HEK293 (cell line): ENCODE data around the gene SLC30A7.

Source experiments
- CTCF ChIA-PET: fragments of 350-600 bp; formaldehyde crosslinking; extraction: SDS; loops from one replicate; lab custom pipeline; 2021; ENCODE audit warnings: antibody characterized with exemption; lab: Yijun Ruan, JAX
- POLR2A ChIA-PET: fragments of 300-600 bp; formaldehyde crosslinking; extraction: SDS; loops from one replicate; lab custom pipeline; 2020; ENCODE audit warnings: antibody characterized with exemption, inconsistent platforms; lab: Yijun Ruan, JAX
- H3K27ac ChIP-seq: fragments of 200-500 bp; sonication (Bioruptor generic); 2 replicates; pipeline ENCODE4 v1.5.1; 2014; ENCODE audit warnings: low read depth, low read length, control low read depth, inconsistent platforms; ENCODE audit errors: extremely low read depth
- H3K36me3 ChIP-seq, 2 experiments: fragments of 200-500 bp in 1 of 2; sonication (Bioruptor generic) in 1 of 2; 1 replicate in 1 of 2; 2 replicates in 1 of 2; pipeline ENCODE4 v1.5.1; 2014 to 2017; ENCODE audit warnings: inconsistent platforms in 2 of 2, low read length in 2 of 2; ENCODE audit not compliant: control insufficient read depth in 2 of 2, insufficient read depth in 1 of 2
- H3K4me1 ChIP-seq: fragments of 200-500 bp; sonication (Bioruptor generic); 2 replicates; pipeline ENCODE4 v1.5.1; 2014; ENCODE audit warnings: mild to moderate bottlenecking, low read length, inconsistent platforms; ENCODE audit not compliant: control insufficient read depth, insufficient read depth
- H3K4me3 ChIP-seq: 2 replicates; pipeline ENCODE4 v1.5.1; 2011; ENCODE audit warnings: low read depth, mild to moderate bottlenecking, control low read depth, low read length, moderate library complexity
- H3K9me3 ChIP-seq: fragments of 200-500 bp; sonication (Bioruptor generic); 2 replicates; pipeline ENCODE4 v1.5.1; 2014; ENCODE audit warnings: low read depth, low read length, inconsistent platforms; ENCODE audit not compliant: control insufficient read depth, insufficient read depth
- HOXA7 ChIP-seq: sonication (generic); formaldehyde crosslinking; IDR thresholded peaks from 2 replicates; pipeline ENCODE4 v1.8.1; 2022; ENCODE audit warnings: missing genetic modification reagents, borderline replicate concordance
- KLF9 ChIP-seq: fragments of 450-650 bp; formaldehyde crosslinking; IDR thresholded peaks from 2 replicates; pipeline ENCODE4 v1.5.1; 2016; ENCODE audit warnings: missing biosample characterization, missing genetic modification characterization, low read depth
- MZF1 ChIP-seq: fragments of 450-650 bp; formaldehyde crosslinking; IDR thresholded peaks from 2 replicates; pipeline ENCODE4 v1.5.1; 2017; ENCODE audit warnings: missing biosample characterization, missing genetic modification characterization, borderline replicate concordance
- SETDB1 ChIP-seq: IDR thresholded peaks from one replicate; pipeline ENCODE4 v1.6.1; 2017; ENCODE audit warnings: mild to moderate bottlenecking, low read length, moderate library complexity, mixed read lengths; ENCODE audit not compliant: insufficient read length
- SP2 ChIP-seq: fragments of 450-650 bp; formaldehyde crosslinking; IDR thresholded peaks from 2 replicates; pipeline ENCODE4 v1.5.1; 2016; ENCODE audit warnings: missing biosample characterization, missing genetic modification characterization
- ZBTB20 ChIP-seq: fragments of 450-650 bp; formaldehyde crosslinking; IDR thresholded peaks from 2 replicates; pipeline ENCODE4 v1.5.1; 2016; ENCODE audit warnings: missing biosample characterization, missing genetic modification characterization
- ZBTB48 ChIP-seq: fragments of 450-650 bp; formaldehyde crosslinking; IDR thresholded peaks from 2 replicates; pipeline ENCODE4 v1.5.1; 2016; ENCODE audit warnings: missing biosample characterization, missing genetic modification characterization
- ZNF112 ChIP-seq: fragments of 450-650 bp; formaldehyde crosslinking; IDR thresholded peaks from 2 replicates; pipeline ENCODE4 v1.5.0; 2017; ENCODE audit warnings: missing biosample characterization, missing genetic modification characterization
- ZNF138 ChIP-seq: fragments of 450-650 bp; formaldehyde crosslinking; IDR thresholded peaks from 2 replicates; pipeline ENCODE4 v1.5.1; 2016; ENCODE audit warnings: missing biosample characterization, missing genetic modification characterization, borderline replicate concordance
- ZNF140 ChIP-seq: fragments of 450-650 bp; formaldehyde crosslinking; IDR thresholded peaks from 2 replicates; pipeline ENCODE4 v1.5.1; 2016; ENCODE audit warnings: missing biosample characterization, missing genetic modification characterization
- ZNF155 ChIP-seq: fragments of 450-650 bp; formaldehyde crosslinking; IDR thresholded peaks from 2 replicates; pipeline ENCODE4 v1.5.1; 2016; ENCODE audit warnings: missing biosample characterization, missing genetic modification characterization
- ZNF16 ChIP-seq: fragments of 450-650 bp; formaldehyde crosslinking; IDR thresholded peaks from 2 replicates; pipeline ENCODE4 v1.5.1; 2016; ENCODE audit warnings: low read depth, missing biosample characterization, missing genetic modification characterization
- ZNF23 ChIP-seq: fragments of 450-650 bp; formaldehyde crosslinking; IDR thresholded peaks from 2 replicates; pipeline ENCODE4 v1.5.1; 2016; ENCODE audit warnings: missing biosample characterization, missing genetic modification characterization, borderline replicate concordance
- ZNF239 ChIP-seq: fragments of 450-650 bp; formaldehyde crosslinking; IDR thresholded peaks from 2 replicates; pipeline ENCODE4 v1.5.1; 2016; ENCODE audit warnings: missing biosample characterization, missing genetic modification characterization
- ZNF266 ChIP-seq: fragments of 450-650 bp; formaldehyde crosslinking; IDR thresholded peaks from 2 replicates; pipeline ENCODE4 v1.5.1; 2016; ENCODE audit warnings: missing biosample characterization, missing genetic modification characterization, low read depth
- ZNF426 ChIP-seq: fragments of 450-650 bp; formaldehyde crosslinking; IDR thresholded peaks from 2 replicates; pipeline ENCODE4 v1.5.1; 2017; ENCODE audit warnings: missing biosample characterization, missing genetic modification characterization, mild to moderate bottlenecking, inconsistent platforms, moderate library complexity
- ZNF48 ChIP-seq: fragments of 450-650 bp; formaldehyde crosslinking; IDR thresholded peaks from 2 replicates; pipeline ENCODE4 v1.5.1; 2016; ENCODE audit warnings: missing biosample characterization, missing genetic modification characterization
- ZNF561 ChIP-seq: fragments of 450-650 bp; IDR thresholded peaks from 2 replicates; pipeline ENCODE4 v1.5.1; 2018; ENCODE audit warnings: missing biosample characterization, missing genetic modification characterization, borderline replicate concordance
- ZNF624 ChIP-seq: fragments of 450-650 bp; formaldehyde crosslinking; IDR thresholded peaks from 2 replicates; pipeline ENCODE4 v1.5.1; 2017; ENCODE audit warnings: missing biosample characterization, missing genetic modification characterization
- ZNF629 ChIP-seq: fragments of 450-650 bp; formaldehyde crosslinking; IDR thresholded peaks from 2 replicates; pipeline ENCODE4 v1.5.1; 2017; ENCODE audit warnings: missing biosample characterization, missing genetic modification characterization
- ZNF664 ChIP-seq: fragments of 450-650 bp; formaldehyde crosslinking; IDR thresholded peaks from 2 replicates; pipeline ENCODE4 v1.5.1; 2016; ENCODE audit warnings: missing biosample characterization, missing genetic modification characterization
- TF ChIP-seq, protein P1 (sequence below): fragments of 450-650 bp; formaldehyde crosslinking; IDR thresholded peaks from 2 replicates; pipeline ENCODE4 v1.5.1; 2016; ENCODE audit warnings: missing biosample characterization, missing genetic modification characterization
- TF ChIP-seq, protein P2 (sequence below): fragments of 450-650 bp; formaldehyde crosslinking; IDR thresholded peaks from 2 replicates; pipeline ENCODE4 v1.5.1; 2016; ENCODE audit warnings: missing biosample characterization, missing genetic modification characterization
- TF ChIP-seq, protein P3 (sequence below): fragments of 450-650 bp; formaldehyde crosslinking; IDR thresholded peaks from 2 replicates; pipeline ENCODE4 v1.5.1; 2016; ENCODE audit warnings: missing biosample characterization, missing genetic modification characterization, low read depth
- TF ChIP-seq, protein P4 (sequence below): fragments of 450-650 bp; formaldehyde crosslinking; IDR thresholded peaks from 2 replicates; pipeline ENCODE4 v1.5.1; 2017; ENCODE audit warnings: missing biosample characterization, missing genetic modification characterization
- TF ChIP-seq, protein P5 (sequence below): fragments of 450-650 bp; formaldehyde crosslinking; IDR thresholded peaks from 2 replicates; pipeline ENCODE4 v1.5.1; 2017; ENCODE audit warnings: missing biosample characterization, missing genetic modification characterization
- TF ChIP-seq, protein P6 (sequence below): fragments of 450-650 bp; formaldehyde crosslinking; IDR thresholded peaks from 2 replicates; pipeline ENCODE4 v1.5.1; 2016; ENCODE audit warnings: missing biosample characterization, missing genetic modification characterization

SLC30A7 gene

DNA sequence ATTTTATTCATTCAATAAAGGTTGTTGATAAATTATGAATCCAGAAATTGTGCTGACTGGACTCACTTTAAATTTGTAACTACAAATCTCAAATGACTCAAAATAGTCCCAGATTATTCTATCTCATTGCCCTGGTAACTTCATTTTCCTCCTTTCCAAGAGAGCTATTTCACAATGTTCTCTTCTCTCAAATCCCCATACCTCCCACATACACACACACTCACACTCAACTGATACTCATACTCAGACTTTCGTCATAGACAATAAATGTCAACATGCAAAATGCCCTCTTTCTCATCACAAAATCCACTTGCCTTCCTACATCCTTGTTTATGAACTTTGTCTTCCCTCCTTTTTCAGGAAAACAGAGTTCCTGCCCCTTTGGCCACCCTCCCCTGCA lies 34.5 kb upstream of the SLC30A7 start (continued):
- TF ChIP-seq ZNF664 (tag by site-specific recombination) (no peak), SETDB1 (no peak), ZNF561 (tag by site-specific recombination) (no peak), ZNF138 (tag by site-specific recombination) (no peak), HOXA7 (no peak), ZNF16 (tag by site-specific recombination) (no peak), ZNF426 (tag by site-specific recombination) (no peak)
- TF ChIP-seq, protein P1, sequence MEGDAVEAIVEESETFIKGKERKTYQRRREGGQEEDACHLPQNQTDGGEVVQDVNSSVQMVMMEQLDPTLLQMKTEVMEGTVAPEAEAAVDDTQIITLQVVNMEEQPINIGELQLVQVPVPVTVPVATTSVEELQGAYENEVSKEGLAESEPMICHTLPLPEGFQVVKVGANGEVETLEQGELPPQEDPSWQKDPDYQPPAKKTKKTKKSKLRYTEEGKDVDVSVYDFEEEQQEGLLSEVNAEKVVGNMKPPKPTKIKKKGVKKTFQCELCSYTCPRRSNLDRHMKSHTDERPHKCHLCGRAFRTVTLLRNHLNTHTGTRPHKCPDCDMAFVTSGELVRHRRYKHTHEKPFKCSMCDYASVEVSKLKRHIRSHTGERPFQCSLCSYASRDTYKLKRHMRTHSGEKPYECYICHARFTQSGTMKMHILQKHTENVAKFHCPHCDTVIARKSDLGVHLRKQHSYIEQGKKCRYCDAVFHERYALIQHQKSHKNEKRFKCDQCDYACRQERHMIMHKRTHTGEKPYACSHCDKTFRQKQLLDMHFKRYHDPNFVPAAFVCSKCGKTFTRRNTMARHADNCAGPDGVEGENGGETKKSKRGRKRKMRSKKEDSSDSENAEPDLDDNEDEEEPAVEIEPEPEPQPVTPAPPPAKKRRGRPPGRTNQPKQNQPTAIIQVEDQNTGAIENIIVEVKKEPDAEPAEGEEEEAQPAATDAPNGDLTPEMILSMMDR (tag by site-specific recombination), result no peak
- TF ChIP-seq, protein P2, sequence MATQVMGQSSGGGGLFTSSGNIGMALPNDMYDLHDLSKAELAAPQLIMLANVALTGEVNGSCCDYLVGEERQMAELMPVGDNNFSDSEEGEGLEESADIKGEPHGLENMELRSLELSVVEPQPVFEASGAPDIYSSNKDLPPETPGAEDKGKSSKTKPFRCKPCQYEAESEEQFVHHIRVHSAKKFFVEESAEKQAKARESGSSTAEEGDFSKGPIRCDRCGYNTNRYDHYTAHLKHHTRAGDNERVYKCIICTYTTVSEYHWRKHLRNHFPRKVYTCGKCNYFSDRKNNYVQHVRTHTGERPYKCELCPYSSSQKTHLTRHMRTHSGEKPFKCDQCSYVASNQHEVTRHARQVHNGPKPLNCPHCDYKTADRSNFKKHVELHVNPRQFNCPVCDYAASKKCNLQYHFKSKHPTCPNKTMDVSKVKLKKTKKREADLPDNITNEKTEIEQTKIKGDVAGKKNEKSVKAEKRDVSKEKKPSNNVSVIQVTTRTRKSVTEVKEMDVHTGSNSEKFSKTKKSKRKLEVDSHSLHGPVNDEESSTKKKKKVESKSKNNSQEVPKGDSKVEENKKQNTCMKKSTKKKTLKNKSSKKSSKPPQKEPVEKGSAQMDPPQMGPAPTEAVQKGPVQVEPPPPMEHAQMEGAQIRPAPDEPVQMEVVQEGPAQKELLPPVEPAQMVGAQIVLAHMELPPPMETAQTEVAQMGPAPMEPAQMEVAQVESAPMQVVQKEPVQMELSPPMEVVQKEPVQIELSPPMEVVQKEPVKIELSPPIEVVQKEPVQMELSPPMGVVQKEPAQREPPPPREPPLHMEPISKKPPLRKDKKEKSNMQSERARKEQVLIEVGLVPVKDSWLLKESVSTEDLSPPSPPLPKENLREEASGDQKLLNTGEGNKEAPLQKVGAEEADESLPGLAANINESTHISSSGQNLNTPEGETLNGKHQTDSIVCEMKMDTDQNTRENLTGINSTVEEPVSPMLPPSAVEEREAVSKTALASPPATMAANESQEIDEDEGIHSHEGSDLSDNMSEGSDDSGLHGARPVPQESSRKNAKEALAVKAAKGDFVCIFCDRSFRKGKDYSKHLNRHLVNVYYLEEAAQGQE, result no peak

DNA sequence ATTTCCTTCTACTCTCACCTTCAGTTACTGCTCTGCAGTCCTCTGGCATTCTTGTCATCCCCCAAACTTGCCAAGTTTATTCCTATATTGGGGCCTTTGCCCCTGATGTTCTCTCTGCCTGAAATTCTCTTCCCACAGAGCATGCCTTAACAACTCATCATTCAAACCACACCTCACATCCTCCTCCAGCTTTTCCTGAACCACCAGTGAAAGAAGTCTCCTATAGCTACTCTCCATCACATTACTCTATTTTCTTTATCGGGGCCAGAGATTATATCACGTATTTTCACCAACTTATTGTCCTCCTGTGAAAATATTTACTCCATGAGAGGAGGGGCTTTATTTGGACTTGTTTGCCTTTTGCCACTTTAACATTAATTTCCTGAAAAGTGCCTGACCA lies 33.3 kb upstream of the SLC30A7 start:
- TF ChIP-seq ZNF112 (tag by site-specific recombination), result no peak
- no peak for TF ChIP-seq ZNF266 (tag by site-specific recombination)
- TF ChIP-seq ZNF23 (tag by site-specific recombination), result no peak
- TF ChIP-seq ZNF140 (tag by site-specific recombination), result no peak
- TF ChIP-seq ZNF624 (tag by site-specific recombination), result no peak
- TF ChIP-seq, protein P3, sequence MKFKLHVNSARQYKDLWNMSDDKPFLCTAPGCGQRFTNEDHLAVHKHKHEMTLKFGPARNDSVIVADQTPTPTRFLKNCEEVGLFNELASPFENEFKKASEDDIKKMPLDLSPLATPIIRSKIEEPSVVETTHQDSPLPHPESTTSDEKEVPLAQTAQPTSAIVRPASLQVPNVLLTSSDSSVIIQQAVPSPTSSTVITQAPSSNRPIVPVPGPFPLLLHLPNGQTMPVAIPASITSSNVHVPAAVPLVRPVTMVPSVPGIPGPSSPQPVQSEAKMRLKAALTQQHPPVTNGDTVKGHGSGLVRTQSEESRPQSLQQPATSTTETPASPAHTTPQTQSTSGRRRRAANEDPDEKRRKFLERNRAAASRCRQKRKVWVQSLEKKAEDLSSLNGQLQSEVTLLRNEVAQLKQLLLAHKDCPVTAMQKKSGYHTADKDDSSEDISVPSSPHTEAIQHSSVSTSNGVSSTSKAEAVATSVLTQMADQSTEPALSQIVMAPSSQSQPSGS (tag by site-specific recombination), result no peak
- no peak for TF ChIP-seq MZF1
- TF ChIP-seq ZBTB20 (tag by site-specific recombination), result no peak
- no peak for TF ChIP-seq ZNF239 (tag by site-specific recombination)
- TF ChIP-seq, protein P4, sequence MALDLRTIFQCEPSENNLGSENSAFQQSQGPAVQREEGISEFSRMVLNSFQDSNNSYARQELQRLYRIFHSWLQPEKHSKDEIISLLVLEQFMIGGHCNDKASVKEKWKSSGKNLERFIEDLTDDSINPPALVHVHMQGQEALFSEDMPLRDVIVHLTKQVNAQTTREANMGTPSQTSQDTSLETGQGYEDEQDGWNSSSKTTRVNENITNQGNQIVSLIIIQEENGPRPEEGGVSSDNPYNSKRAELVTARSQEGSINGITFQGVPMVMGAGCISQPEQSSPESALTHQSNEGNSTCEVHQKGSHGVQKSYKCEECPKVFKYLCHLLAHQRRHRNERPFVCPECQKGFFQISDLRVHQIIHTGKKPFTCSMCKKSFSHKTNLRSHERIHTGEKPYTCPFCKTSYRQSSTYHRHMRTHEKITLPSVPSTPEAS (tag by site-specific recombination), result no peak
- TF ChIP-seq ZBTB48 (tag by site-specific recombination), result no peak
- no peak for TF ChIP-seq ZNF155 (tag by site-specific recombination)
- no peak for TF ChIP-seq KLF9 (tag by site-specific recombination)
- TF ChIP-seq, protein P5, sequence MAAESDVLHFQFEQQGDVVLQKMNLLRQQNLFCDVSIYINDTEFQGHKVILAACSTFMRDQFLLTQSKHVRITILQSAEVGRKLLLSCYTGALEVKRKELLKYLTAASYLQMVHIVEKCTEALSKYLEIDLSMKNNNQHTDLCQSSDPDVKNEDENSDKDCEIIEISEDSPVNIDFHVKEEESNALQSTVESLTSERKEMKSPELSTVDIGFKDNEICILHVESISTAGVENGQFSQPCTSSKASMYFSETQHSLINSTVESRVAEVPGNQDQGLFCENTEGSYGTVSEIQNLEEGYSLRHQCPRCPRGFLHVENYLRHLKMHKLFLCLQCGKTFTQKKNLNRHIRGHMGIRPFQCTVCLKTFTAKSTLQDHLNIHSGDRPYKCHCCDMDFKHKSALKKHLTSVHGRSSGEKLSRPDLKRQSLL (tag by site-specific recombination), result no peak
- TF ChIP-seq ZNF629 (tag by site-specific recombination), result no peak
- TF ChIP-seq SP2, result no peak
- TF ChIP-seq, protein P6, sequence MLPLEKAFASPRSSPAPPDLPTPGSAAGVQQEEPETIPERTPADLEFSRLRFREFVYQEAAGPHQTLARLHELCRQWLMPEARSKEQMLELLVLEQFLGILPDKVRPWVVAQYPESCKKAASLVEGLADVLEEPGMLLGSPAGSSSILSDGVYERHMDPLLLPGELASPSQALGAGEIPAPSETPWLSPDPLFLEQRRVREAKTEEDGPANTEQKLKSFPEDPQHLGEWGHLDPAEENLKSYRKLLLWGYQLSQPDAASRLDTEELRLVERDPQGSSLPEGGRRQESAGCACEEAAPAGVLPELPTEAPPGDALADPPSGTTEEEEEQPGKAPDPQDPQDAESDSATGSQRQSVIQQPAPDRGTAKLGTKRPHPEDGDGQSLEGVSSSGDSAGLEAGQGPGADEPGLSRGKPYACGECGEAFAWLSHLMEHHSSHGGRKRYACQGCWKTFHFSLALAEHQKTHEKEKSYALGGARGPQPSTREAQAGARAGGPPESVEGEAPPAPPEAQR (tag by site-specific recombination), result no peak
- TF ChIP-seq ZNF48 (tag by site-specific recombination), result no peak
- Histone ChIP-seq H3K36me3 (no peaks in the 10 kb centered on the region), H3K27ac (no peak overlapping the region), H3K4me3 (no peak overlapping the region), H3K4me1 (no peaks in the 10 kb centered on the region), H3K9me3 (no peaks in the 10 kb centered on the region)
- CTCF ChIA-PET, result interaction anchor here (1.1 to 2.2 kb wide), 2 partner anchors 29 to 399 kb away, joined by 3 to 10 read pairs; no protein-coding TSS in a partner anchor
- POLR2A ChIA-PET, result interaction anchor here (1.6 kb wide), 1 partner anchor 32 kb away, joined by 6 read pairs; the partner anchor contains the start of gene EXTL2
